NCI-H1105 treated with DMSO at 0.1 percent for 48 hours (cell line): ENCODE measurements around the gene ZMIZ1.

Source experiments
- DNase-seq: peaks from one replicate; lab custom pipeline; 2025; lab: John Stamatoyannopoulos, UW

The ZMIZ1 gene

DNA sequence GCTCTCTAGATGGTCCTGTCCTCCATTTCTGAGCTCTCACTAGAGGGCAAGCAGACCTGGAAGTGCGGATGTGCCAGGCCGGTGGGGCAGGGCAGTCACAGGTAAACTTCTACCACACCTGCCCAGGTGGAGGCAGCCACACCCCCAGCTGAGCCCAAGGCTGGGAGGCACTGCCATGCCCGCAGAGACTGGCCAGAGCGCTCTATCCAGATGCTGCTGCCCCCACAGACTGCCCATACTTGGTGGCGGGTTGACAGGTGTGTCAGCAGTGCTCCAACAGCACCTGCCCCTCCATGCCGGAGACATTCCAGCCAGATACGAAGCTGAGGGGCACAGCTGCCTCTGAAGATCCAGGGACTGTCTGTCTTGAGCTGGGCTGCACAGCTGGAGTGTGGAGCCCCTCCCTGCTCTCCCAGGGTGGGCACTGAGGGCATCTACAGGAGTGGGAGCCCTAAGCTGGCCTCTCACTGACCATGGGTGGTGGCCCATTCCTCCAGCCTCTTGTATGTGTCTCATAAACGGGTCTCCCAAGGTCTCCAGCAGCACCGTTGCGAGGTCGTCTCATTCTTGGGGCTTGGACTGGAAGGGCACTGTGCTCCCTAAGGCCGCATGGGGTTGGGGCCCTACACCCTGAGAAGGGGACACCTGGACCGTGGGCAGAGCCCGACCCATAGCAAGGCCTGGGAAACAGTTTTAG is 240.4 kb downstream of the ZMIZ1 start:
- DNase-seq, result no peak

DNA sequence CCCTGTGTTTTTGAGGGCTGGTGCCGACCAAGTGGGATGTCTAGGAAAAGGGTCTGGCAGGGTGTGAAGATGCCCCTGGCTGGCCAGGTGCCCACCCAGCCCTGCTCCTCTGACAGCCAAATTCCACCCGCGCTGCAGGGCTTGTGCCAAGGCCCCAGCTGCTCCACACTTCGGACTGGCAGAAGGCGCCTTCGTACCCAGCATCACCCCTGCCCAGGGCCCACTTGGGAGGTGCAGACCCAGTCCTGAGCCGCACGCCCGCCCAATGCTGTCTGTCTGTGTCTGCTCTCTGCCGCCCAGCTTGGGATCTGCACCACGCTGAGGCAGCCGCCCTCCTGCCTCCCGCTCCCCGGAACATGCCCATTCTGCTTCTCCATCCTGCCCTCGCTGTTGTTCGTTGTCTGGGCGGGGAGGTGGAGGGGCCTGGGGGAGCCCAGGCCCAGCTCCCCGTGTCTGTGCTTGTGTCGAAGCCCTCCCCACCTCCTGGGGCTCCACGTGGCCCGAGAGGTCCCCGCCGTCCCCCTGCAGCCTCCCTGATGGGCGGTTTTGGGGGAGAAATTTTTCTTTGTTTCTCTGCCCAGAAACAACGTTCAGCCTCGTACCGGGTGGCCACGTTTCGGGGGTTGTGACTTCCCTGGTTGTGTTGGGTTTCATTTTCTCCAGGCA is 241.6 kb downstream of the ZMIZ1 start:
- no peak for DNase-seq

DNA sequence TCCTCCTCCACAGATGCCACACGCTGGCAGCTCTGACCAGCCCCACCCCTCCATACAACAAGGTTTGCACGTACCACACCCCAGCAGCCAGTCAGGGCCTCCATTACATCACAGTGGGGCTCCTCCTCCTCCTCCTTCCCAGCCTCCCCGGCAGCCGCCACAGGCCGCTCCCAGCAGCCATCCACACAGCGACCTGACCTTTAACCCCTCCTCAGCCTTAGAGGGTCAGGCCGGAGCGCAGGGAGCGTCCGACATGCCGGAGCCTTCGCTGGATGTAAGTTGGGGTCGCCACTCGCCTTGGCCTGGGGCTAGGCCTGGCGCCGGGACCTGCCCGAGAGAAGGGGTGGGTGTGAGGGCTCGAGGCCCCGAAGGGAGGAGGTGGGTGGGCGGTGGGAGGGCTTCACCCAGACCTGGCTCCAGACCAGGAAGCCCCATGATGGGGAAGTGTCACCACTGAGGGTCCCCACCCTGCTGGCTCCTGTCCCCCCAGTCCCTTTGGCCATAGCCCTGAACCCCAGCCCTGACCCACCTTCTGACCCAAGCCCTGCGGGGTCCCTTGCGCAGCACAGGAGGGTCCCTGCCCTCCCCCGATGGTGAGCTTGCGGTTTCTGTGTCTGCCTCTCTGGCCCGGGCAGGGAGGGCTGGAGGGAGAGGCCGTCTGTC is 242.3 kb downstream of the ZMIZ1 start:
- no peak for DNase-seq

DNA sequence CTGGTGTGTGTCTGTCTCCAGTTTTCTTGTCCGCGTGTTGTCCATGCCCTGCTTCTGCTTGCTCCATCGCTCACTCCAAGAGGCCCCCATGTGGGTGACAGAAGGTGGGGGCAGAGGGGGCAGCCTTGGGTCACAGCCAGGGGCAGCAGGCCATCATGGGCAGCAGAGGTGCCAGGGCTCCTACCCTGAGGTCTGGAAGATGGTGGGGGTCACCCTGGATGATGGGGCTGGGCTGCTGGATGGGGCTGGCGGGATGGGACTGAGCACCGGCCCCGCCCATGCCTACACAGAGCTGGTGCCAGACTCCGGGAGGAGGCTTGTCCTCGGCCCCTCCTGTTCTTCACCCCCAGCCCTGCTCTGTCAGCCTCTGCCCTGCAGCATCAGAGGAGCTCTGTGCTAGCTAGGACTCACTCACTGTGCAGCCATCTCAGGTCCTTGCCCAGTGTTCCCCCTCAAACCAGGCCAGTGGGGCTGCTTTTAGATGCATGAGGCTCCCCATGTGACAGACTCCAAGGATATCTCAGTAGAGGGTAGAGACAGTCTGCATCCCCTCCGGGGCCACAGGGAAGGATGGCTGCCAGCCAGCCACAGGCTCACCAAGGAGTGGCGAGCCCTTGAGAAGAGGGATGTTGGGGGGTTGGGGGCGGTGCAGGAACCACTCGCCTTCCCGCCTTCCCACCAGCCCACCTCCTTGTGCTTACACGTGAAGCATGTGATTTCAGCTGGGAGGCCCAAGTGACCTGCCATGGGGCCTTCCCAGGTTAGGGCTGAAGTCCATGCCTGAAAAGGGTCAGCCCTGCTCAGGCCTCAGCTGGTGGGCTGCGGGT is 243.0 kb downstream of the ZMIZ1 start:
- DNase-seq, result no peak

DNA sequence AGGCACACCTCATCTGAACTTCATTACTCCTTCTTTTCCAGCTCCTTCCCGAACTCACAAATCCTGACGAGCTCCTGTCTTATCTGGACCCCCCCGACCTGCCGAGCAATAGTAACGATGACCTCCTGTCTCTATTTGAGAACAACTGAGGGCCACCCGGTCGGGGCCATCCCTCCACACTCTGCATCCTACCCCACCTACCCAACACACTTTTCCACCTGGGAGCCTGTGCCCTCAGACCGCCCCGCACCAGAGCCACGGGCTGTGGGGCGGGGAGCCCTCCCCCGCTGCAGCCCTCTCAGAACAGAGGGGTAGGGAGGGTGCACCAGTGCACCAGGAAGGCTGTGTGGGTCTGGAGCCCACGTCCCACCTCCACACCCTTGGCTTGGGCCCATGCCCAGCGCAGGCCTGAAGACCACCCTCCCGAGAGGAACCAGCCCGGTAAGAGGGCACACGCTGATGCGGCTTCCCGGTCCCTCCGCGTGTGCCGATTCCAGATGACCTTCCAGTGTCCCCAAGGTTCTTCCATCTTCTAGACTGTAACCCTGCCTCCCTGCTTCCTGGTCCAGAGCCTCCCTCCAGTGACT is 243.9 kb downstream of the ZMIZ1 start:
- no peak for DNase-seq

DNA sequence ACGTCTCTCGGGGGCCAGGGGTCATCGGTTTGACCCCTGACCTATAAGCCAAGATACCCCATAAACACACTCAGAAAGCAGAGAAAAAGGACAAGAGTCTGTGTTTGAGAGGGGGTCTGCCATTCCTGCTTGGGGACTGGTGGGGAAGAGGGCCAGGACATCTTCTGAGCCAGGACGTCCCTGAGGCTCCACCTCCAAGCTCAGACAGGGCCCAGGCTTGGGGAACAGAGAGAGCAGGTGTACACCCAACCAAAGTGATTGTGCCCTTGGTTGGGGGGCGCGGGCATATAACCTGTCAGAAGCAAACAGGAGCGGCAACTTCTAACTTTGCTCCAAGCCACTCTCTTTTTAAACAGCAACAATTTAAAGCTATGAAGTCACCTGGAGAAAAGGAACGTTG is 244.6 kb downstream of the ZMIZ1 start:
- no peak for DNase-seq

DNA sequence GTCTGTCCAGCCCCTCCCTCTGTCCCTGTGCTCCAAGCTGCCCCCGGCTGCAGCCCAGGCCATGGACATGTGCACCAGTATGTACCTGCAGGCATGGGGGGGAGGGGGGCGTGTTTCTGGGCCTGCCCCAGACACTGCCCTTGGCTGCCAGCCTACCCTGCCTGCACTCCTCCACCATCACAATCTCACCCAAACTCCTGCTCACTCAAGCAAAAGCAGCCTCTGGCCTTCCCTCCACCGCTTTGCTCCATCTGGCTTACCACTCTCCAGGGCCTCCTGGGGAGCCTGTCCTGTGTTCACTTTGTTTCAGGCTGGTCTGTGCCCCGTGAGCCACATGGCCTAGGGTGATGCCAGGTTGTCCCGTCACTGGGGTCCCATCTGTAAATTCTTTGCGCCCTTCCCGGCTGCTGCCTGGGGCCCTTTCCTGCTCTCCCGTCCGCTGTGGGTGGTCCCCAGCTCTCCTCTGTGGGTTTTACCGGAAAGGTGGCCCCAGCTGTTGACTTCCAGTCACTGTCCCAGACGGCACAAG is 245.2 kb downstream of the ZMIZ1 start:
- no peak for DNase-seq

DNA sequence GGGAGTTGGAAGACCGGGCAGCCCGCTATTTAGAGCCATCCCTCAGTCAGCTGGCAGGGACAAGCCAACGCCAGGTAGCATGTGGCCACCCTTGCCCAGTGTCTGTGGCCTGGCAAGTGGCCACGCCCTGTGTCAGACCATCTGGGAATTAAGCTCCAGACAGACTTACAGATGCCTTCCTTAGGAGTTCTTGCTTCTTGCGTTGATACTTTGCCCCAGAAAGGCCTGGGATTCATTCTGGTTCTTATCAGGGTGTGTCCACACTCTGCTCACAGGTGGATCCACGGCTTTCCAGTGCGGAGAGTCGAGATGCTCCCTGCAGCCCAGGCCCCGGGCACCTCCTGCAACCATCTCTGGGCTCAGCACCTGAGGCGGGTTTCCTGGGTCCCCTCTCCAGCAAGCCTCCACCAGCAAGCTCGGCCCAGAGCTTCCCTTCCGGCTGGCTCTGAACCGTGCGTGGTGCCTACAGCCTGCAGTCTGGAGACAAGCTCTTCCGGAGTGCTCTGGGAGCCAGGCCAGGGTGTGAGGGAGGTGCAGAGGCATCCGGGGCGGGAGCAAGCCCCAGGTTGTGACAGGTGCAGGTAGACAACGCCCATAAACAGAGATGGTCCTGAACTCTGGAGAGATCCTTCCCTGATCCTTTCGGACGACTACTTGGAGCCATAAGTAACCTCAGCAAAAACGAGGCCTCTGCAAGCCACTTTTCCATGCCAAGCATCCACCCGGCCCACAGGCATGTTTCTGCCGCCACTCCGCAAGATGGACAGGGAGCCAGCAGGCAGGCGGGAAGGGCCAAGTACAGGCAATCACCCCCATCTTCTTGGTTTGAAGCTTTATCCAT is 246.2 kb downstream of the ZMIZ1 start:
- DNase-seq, result no peak

DNA sequence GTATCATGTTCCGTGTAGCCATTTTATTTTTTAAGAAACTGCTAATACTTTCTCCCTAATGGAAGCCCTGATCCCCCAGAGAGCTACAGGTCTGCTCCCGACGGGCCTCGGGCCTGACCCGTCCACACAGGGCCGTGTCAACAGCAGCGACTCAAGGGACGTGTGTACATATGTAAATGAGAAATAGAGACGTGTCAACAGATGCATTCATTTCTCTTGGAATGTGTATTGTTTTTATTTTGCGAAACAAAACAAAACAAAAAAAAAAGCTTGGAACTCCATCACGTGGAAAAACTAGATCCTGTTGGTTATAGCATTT is 246.8 kb downstream of the ZMIZ1 start:
- no peak for DNase-seq

DNA sequence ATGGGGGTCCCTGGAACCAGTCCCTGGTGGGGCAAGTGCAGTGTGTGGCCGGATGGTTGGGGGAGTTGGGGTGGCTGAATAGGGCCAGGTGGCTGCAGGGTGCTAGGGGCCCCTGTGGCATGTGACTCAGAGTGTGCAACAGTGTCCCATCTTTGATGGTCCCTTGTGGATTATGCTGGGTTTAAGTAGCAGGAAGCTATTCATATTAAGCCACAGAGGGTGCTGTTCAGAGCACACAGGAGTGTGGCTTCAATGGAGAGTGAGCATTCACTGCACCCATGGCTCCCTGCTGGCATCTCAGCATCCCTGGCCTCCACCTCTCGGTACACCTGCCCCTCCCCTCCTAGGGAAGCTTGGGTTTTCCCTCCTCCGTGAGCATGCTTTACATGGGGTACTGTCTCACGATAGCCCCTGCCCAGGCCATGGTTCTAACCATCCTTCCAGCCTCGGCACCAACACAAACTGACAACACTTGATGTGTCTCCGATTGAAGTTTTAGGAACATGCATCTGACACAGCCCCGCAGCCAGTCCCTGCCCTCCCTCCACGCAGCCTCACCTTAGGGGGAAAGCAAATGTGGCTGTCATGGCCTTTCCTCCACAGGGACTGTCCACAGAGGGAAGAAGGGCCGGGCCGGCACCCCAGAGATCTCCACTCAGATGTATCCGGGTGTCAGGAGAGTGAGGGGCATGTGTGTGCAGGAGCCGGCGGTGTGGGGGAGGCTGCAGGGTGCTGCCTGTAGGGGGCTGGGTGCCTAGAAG is 248.1 kb downstream of the ZMIZ1 start:
- no peak for DNase-seq

DNA sequence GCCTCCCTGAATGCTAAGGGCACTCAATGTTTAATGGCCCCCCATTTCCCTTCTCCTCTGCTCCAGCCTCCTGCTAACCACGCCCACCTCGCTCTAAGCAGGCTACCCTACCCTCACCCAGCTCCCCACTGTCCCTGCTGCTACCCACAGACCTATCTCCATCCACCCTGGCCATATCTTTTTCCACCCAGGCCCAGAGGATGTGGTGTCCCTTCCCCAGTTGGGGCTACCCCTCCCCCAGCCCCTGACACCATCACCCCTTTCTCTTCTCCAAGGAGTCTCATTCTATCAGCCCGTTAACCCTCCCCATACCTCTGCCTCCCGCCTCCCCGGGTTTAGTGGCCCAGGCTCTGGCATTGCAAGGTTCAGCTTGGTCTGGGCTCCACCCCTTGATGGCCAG is 249.6 kb downstream of the ZMIZ1 start:
- no peak for DNase-seq

DNA sequence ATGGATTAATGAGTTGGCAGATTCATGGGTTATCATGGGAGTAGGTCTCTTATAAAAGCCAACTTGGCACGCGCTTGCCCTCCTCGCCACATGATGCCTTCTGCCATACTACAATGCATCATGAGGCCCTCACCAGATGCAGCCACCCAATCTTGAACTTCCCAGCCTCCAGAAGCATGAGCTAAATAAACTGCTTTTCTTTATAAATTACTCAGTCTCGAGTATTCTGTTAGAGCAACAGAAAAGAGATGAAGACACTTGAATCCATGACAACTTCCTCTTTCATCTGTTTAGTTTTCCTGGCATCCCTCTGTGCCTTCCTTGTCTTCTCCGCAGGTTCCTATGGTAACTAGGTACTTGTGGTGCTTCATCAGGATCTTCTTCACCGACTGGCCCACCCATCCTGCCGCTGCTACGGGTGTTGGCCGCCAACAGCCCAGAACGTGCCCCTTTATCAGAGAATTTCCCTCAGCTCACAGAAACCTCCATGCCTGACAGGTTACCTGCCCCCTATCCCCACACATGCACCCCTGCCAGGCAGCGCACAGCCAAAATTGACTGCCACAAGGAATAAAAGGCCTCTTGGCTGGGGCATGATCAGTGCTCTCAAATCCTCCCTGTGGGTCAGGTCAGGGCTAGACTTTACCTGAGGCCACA is 250.5 kb downstream of the ZMIZ1 start:
- DNase-seq, result no peak

DNA sequence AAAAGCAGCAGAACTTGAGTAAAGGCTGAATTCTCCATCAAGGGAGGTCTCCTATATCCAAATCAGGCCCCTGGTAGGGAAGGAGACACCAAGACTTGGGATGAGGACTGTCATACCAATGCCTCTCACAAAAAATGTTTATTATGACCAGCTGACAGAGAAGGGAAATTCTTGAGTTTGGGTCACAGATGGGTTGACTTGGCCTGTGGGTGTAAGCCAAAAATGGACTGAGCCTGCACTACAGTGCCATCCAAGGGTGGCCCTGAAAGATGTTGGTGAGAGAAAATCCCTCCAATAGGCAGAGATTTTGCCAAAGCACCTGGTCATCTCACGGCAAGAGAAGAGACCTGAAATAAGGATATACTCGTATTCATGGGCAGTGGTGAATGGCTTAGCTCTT is 251.6 kb downstream of the ZMIZ1 start:
- DNase-seq, result no peak

DNA sequence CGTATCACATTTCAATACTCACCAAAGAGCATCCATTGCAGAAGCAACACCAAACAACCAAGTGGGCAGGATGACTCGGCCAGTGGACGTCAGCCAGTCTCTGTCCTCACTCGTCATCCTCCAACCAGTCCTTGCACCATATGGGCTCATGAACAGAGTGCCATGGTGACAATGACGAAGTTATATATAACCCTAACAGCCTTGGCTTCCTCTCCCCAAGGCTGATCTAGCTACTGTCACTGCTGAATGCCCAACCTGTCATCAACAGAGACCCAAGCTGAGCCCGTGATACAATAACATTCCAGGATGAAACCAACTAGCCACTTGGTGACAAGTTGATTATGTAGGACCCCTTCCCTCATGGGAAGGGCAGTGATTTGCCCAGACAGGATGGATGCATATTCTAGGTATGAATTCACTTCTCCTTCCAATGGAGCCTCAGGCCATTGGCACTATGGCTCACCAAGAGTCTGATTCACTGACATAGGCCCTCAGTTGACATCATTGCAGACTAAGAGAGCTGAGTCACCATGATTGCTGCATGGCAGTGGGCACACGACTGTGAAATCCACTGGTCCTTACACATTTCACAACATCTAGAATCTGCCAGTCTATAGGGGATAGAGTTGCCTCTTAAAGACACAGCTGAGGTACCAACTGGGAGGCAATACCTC is 252.2 kb downstream of the ZMIZ1 start:
- DNase-seq, result no peak

DNA sequence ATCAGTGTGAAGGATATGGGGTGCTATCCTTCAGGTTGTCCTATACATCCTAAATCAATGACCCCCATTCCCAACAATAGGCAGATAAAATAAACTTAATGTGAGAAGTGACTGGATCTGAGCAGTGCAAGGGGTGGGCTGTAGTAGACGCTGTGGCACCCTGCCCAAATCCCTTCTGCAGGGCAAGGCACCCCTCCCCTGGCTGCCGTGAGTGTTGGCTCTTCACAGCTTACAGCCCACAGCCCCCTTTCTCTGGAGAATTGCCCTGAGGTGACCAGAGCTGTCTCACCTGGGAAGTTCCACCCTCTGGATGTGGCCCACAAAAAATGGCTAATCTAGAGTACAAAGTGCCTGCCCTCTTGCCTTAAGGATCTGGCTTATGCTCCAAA is 252.7 kb downstream of the ZMIZ1 start:
- DNase-seq, result no peak

DNA sequence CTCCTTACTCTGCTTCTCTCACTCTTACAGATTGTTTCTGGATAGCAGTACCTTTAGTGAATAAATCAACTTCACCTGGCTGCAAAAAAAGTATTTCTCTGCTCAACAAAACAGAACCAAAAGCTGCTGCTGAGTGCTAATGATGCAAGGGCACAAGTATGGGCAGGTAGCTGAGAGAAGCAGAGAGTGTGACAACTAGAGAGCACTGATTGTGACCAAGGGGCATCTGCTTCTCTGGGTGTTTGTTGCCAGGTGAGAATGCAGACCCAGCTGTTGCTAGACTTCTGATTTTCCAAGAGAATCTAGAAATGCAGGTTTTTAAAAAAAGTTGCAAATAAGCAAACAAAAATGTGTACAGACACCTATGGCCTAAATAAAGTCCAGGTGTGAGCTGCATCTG is 253.2 kb downstream of the ZMIZ1 start:
- no peak for DNase-seq

DNA sequence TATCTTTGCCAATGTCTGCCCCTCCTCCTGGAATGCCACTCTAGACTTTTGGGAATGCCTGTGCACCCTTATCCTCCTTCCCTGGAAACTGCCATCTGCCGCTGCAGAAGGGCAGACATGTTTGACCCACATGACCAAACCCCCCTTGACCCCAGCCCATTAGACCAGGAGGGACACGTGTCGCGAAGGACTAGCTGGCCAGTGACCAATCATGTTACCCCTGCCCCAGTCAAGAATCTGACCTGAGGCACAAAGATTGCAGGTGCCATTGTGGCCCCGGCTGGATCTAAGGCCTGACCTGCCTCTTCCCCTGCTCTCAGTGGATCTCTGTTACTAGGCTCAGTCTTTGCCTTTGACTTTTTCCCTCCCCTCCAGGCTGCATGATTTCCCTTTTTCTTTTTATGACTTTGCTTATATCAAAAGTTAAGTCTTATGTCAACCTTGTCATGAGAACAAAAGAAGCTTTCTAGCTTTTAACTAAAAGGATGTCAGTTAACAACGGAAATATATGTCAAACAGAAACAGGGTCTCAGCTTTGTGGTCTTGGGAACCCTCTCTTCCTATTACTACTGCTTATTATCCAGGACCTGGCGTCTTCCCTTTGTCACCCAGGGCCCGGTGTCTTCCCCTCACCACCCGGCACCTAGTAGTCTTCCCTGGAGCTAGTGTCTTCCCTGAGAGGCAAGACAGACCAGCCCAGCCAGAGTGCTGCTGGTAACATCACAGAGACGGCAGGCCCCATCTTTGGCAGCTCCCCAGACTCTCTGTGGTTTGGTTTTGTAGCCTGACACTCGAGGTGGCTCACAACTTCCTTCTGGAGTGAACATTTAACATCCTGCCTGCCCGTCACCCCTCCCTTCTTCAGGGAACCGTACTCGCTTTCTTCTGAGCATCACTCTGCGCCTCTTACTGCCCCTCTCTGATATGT is 254.1 kb downstream of the ZMIZ1 start:
- no peak for DNase-seq

DNA sequence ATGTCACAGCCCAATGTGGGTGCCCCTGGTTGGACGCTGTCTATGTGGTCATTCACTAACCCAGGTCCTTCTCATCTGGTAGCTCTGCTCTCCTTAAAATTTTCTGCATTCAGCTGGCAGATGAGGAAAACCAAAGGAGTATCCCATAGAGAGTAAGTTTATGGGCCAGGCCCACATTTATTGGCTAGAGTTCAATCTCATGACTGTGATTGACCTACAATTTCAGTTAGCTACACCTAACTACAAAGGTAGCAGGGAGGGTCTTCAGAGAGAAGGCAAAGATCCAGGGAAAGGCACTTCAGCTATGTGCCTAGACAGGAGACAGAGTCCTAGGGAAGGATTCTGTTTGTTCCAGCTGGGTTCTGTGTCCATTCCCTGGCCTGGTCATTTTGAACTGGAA is 254.8 kb downstream of the ZMIZ1 start:
- no peak for DNase-seq
